ENCODE results near the gene ITGA5. TPM values are rescaled to one million over a fixed set of nuclear protein-coding genes. Genes with fewer than 3 reads are reported as not detected.

ITGA5 gene
- total and polyA plus RNA-seq, 7 donors, result 13.7 to 244 (median 39.7) TPM

- DNase-seq, result no peak
- TF ChIP-seq CTCF (IDR thresholded peaks at IDR 0.05), result no peak
- Histone ChIP-seq H3K27me3 (ENCODE audit: insufficient read depth in 3 of 3, low read length in 2 of 3) (no peaks in the 10 kb centered on the region), H3K9me3 (no peaks in the 10 kb centered on the region), H3K36me3 (ENCODE audit: insufficient read depth in 1 of 2, low read depth in 1 of 2) (no peaks in the 10 kb centered on the region), H3K4me3 (no peak overlapping the region), H3K4me1 (peaks cover 10% of the 10 kb centered on the region), H3K27ac (no peak overlapping the region)
- 91 to 99% (median 96%) methylated on average over 3 of the region's 3 CpGs for WGBS, 3 donors
- intact Hi-C loops (cut with DNase I), result loop anchor here in 1 of 2 donors (2.0 kb wide), 1 partner anchor 37 kb away; no protein-coding TSS in a partner anchor
- no peak for ATAC-seq
Observed at GRCh38 chr12:54437697-54438096, 18.6 kb upstream of the ITGA5 start.

- ATAC-seq (no peak), DNase-seq (no peak)
- H3K9me3 ChIP-seq, result no peaks in the 10 kb centered on the region
- peaks cover 10% of the 10 kb centered on the region for H3K4me1 ChIP-seq
- H3K4me3 ChIP-seq, result no peak overlapping the region
- TF ChIP-seq CTCF (IDR thresholded peaks at IDR 0.05), result no peak
- H3K27me3 ChIP-seq (ENCODE audit: insufficient read depth in 3 of 3, low read length in 2 of 3), result no peaks in the 10 kb centered on the region
- intact Hi-C loops (cut with DNase I), result no loop called here
- H3K27ac ChIP-seq, result no peak overlapping the region
- no peaks in the 10 kb centered on the region for H3K36me3 ChIP-seq (ENCODE audit: insufficient read depth in 1 of 2, low read depth in 1 of 2)
Observed at GRCh38 chr12:54437243-54437642, 18.2 kb upstream of the ITGA5 start.

GRCh38 chr12:54432815-54433164 lies 13.7 kb upstream of the ITGA5 start:
- 84 to 86% (median 86%) methylated on average over 4 of the region's 4 CpGs for WGBS, 3 donors
- peak; percentile 5 to 40 (median 18) for ATAC-seq
- DNase-seq, result peak in 1 of 2 donors; percentile 19
- Histone ChIP-seq H3K27ac (peak overlapping the region; percentile 53), H3K36me3 (ENCODE audit: insufficient read depth in 1 of 2, low read depth in 1 of 2) (no peaks in the 10 kb centered on the region), H3K9me3 (no peaks in the 10 kb centered on the region), H3K4me3 (no peak overlapping the region), H3K27me3 (ENCODE audit: insufficient read depth in 3 of 3, low read length in 2 of 3) (no peaks in the 10 kb centered on the region), H3K4me1 (peaks cover 10% of the 10 kb centered on the region)
- intact Hi-C loops (cut with DNase I), result no loop called here
- TF ChIP-seq CTCF (IDR thresholded peaks at IDR 0.05), result no peak

- Histone ChIP-seq H3K4me1 (peaks cover 10% of the 10 kb centered on the region), H3K4me3 (no peak overlapping the region), H3K36me3 (ENCODE audit: insufficient read depth in 1 of 2, low read depth in 1 of 2) (no peaks in the 10 kb centered on the region), H3K27me3 (ENCODE audit: insufficient read depth in 3 of 3, low read length in 2 of 3) (no peaks in the 10 kb centered on the region), H3K27ac (peak overlapping the region; percentile 53), H3K9me3 (no peaks in the 10 kb centered on the region)
- 19 to 23% (median 21%) methylated on average over 9 of the region's 9 CpGs for WGBS, 3 donors
- TF ChIP-seq CTCF (IDR thresholded peaks at IDR 0.05), result no peak
- ATAC-seq (peak; percentile 52 to 82 (median 72)), DNase-seq (peak; percentile 79 to 82)
- intact Hi-C loops (cut with DNase I), result no loop called here
Observed at GRCh38 chr12:54431911-54432814, 13.1 kb upstream of the ITGA5 start.
